ENCODE data around the gene EML4.
"Not testable (repeated sequence)": the region's sequence is repeated elsewhere in the genome, so short reads cannot be mapped to it uniquely, and the experiment has no call there.

EML4 gene

GRCh38 chr2:42337846-42338566 is 168.9 kb downstream of the EML4 start:
- no peak overlapping the region for H3K4me3 Mint-ChIP-seq

GRCh38 chr2:42338567-42339190 is 169.5 kb downstream of the EML4 start:
- H3K27ac Mint-ChIP-seq = no peak overlapping the region
- H3K4me3 Mint-ChIP-seq = no peak overlapping the region
- H3K4me1 Mint-ChIP-seq = peaks cover 30% of the 10 kb centered on the region
- H3K36me3 Mint-ChIP-seq = peaks cover 41% of the 10 kb centered on the region
- no peaks in the 10 kb centered on the region for H3K9me3 Mint-ChIP-seq
- H3K27me3 Mint-ChIP-seq = no peaks in the 10 kb centered on the region

More at GRCh38 chr2:42337846-42338566, 168.9 kb downstream of the EML4 start:
- Mint-ChIP-seq H3K4me1 (peaks cover 23% of the 10 kb centered on the region), H3K27ac (no peak overlapping the region), H3K27me3 (no peaks in the 10 kb centered on the region), H3K9me3 (no peaks in the 10 kb centered on the region), H3K36me3 (peaks cover 42% of the 10 kb centered on the region)

- H3K27me3 Mint-ChIP-seq = no peaks in the 10 kb centered on the region
- no peaks in the 10 kb centered on the region for H3K9me3 Mint-ChIP-seq
- peaks cover 34% of the 10 kb centered on the region for H3K4me1 Mint-ChIP-seq
- peak overlapping the region; percentile 87 for H3K27ac Mint-ChIP-seq
- peaks cover 36% of the 10 kb centered on the region for H3K36me3 Mint-ChIP-seq
- H3K4me3 Mint-ChIP-seq = no peak overlapping the region
Measured at GRCh38 chr2:42339191-42339912, 170.2 kb downstream of the EML4 start.

- Mint-ChIP-seq H3K4me3 (no peak overlapping the region), H3K9me3 (no peaks in the 10 kb centered on the region), H3K27me3 (no peaks in the 10 kb centered on the region), H3K4me1 (peaks cover 34% of the 10 kb centered on the region), H3K36me3 (peaks cover 36% of the 10 kb centered on the region), H3K27ac (peak overlapping the region; percentile 87)
Measured at GRCh38 chr2:42340045-42340937, 171.1 kb downstream of the EML4 start.

GRCh38 chr2:42340938-42341636 is 171.9 kb downstream of the EML4 start:
- Mint-ChIP-seq H3K4me1 (peaks cover 37% of the 10 kb centered on the region), H3K27me3 (no peaks in the 10 kb centered on the region), H3K36me3 (peaks cover 36% of the 10 kb centered on the region), H3K9me3 (no peaks in the 10 kb centered on the region), H3K27ac (peak overlapping the region; percentile 59), H3K4me3 (no peak overlapping the region)

GRCh38 chr2:42342061-42342794 is 173.1 kb downstream of the EML4 start:
- peaks cover 30% of the 10 kb centered on the region for H3K36me3 Mint-ChIP-seq
- H3K4me1 Mint-ChIP-seq = peaks cover 43% of the 10 kb centered on the region
- H3K27me3 Mint-ChIP-seq = no peaks in the 10 kb centered on the region

GRCh38 chr2:42342795-42343241 is 173.7 kb downstream of the EML4 start:
- H3K36me3 Mint-ChIP-seq = peaks cover 26% of the 10 kb centered on the region
- no peak overlapping the region for H3K4me3 Mint-ChIP-seq
- no peaks in the 10 kb centered on the region for H3K27me3 Mint-ChIP-seq
- no peaks in the 10 kb centered on the region for H3K9me3 Mint-ChIP-seq
- peaks cover 45% of the 10 kb centered on the region for H3K4me1 Mint-ChIP-seq
- H3K27ac Mint-ChIP-seq = peak overlapping the region; percentile 46

More at GRCh38 chr2:42342061-42342794, 173.1 kb downstream of the EML4 start:
- Mint-ChIP-seq H3K9me3 (no peaks in the 10 kb centered on the region), H3K4me3 (no peak overlapping the region), H3K27ac (peak overlapping the region; percentile 91)

- H3K36me3 Mint-ChIP-seq = peaks cover 20% of the 10 kb centered on the region
- H3K27me3 Mint-ChIP-seq = no peaks in the 10 kb centered on the region
- no peak overlapping the region for H3K4me3 Mint-ChIP-seq
- peaks cover 45% of the 10 kb centered on the region for H3K4me1 Mint-ChIP-seq
- no peaks in the 10 kb centered on the region for H3K9me3 Mint-ChIP-seq
- no peak overlapping the region for H3K27ac Mint-ChIP-seq
Measured at GRCh38 chr2:42345986-42346385, 176.8 kb downstream of the EML4 start.

- Mint-ChIP-seq H3K4me1 (peaks cover 38% of the 10 kb centered on the region), H3K36me3 (peaks cover 21% of the 10 kb centered on the region)
- H3K4me3 Mint-ChIP-seq, H3K27ac Mint-ChIP-seq, H3K27me3 Mint-ChIP-seq, H3K9me3 Mint-ChIP-seq: not testable (repeated sequence)
Measured at GRCh38 chr2:42346856-42347255, 177.7 kb downstream of the EML4 start.

GRCh38 chr2:42347518-42347917 is 178.4 kb downstream of the EML4 start:
- peaks cover 21% of the 10 kb centered on the region for H3K36me3 Mint-ChIP-seq
- not testable (repeated sequence) for H3K27ac Mint-ChIP-seq, H3K27me3 Mint-ChIP-seq, H3K9me3 Mint-ChIP-seq, H3K4me3 Mint-ChIP-seq
- H3K4me1 Mint-ChIP-seq = peaks cover 34% of the 10 kb centered on the region

GRCh38 chr2:42348113-42348805 is 179.1 kb downstream of the EML4 start:
- H3K27ac Mint-ChIP-seq = no peak overlapping the region
- peaks cover 36% of the 10 kb centered on the region for H3K4me1 Mint-ChIP-seq
- H3K4me3 Mint-ChIP-seq = no peak overlapping the region
- H3K27me3 Mint-ChIP-seq = no peaks in the 10 kb centered on the region
- no peaks in the 10 kb centered on the region for H3K9me3 Mint-ChIP-seq
- H3K36me3 Mint-ChIP-seq = peaks cover 21% of the 10 kb centered on the region

- peaks cover 48% of the 10 kb centered on the region for H3K4me1 Mint-ChIP-seq
- H3K4me3 Mint-ChIP-seq = no peak overlapping the region
- peaks cover 17% of the 10 kb centered on the region for H3K36me3 Mint-ChIP-seq
- no peaks in the 10 kb centered on the region for H3K27me3 Mint-ChIP-seq
- no peak overlapping the region for H3K27ac Mint-ChIP-seq
- H3K9me3 Mint-ChIP-seq = no peaks in the 10 kb centered on the region
Measured at GRCh38 chr2:42350434-42351063, 181.4 kb downstream of the EML4 start.

GRCh38 chr2:42351864-42352263 is 182.7 kb downstream of the EML4 start:
- Mint-ChIP-seq H3K27me3 (no peaks in the 10 kb centered on the region), H3K36me3 (peaks cover 18% of the 10 kb centered on the region), H3K9me3 (no peaks in the 10 kb centered on the region), H3K27ac (no peak overlapping the region), H3K4me1 (peaks cover 54% of the 10 kb centered on the region), H3K4me3 (no peak overlapping the region)
